ENCODE measurements around the gene CALD1.

The CALD1 gene

DNA sequence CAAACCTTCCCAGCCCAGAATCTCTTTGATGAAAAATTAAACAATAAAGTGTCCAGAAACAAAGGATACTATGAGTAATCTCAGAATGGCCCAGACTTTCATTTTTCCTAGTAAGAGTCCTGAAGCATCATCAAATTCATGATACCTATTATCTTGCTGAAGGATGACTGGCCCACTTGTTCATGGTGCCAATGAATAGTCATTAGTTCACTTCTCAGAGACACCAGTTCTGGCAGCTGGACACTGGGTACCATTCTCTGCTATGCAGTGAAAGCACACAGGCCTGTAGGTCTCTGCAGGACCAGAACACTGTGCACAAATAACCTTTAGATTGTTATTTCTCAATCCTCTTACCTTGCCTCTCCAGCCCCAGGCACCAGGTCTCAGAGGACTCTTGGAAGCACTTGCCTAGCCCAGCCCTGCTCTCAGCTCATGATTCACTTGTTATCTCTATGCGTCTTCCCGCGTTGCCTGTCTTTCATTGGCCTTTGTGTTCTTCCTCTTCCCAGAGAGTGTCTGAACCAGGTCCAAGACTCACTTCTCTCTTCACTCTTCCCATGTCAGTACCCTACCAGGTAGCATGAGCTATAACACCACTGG is 108.8 kb downstream of the CALD1 start:
- WGBS, result 77% methylated on average over 3 of the region's 3 CpGs
- H2AK5ac ChIP-seq (ENCODE audit: low read length, severe bottlenecking), result no peak overlapping the region
- DNase-seq, result no peak

DNA sequence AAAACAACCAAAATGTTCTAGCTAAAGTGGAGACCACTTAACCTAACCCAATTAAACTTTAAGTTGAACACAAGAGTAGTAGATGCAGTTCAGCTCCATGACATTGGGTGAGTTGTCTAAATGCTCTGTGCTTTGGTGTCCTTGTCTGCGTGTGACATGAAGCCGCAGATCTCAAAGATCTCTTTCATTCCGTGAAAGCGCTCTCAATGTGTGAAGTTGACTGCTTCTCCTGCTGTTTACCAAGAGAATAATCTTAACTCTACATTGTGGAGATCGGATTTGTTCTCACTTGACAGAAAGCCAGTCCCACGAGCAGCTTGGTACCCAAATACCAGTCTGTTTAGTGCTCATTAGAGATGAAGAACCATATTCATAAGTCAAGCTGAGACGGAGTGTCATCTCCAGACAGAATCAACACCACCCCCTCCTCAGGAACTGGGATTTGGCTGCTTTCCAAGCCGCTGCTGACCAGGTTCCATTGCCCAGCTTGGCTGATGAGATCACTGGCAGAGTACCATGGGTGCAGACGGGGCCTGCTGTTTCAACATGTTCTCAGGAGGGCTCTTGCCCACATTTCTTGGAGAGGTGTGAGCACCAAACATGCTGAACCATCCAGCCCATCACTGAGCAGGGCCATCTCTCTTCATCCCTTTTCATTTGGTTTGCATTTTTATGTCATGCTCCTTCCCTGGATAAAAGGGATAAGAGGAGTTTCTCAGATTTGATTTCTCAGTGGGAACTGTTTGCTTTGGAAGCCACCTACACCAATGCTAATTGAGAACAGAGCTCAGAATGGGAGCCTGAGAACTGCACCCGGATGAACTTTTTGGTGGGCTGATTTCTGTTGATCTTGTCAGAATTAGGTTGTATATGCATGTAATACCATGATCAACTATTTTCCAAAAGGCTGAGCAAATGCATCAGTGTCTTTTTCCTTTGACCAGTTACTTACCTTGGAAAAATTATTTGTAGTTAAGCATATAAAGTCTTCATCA is 111.1 kb downstream of the CALD1 start:
- no peak overlapping the region for H2BK15ac ChIP-seq (ENCODE audit: low read depth, poor library complexity, severe bottlenecking)
- H3K14ac ChIP-seq (ENCODE audit: low read length in 2 of 2), result no peak overlapping the region
- no peak overlapping the region for H2AK5ac ChIP-seq (ENCODE audit: low read length, severe bottlenecking)
- no peak overlapping the region for H3K23ac ChIP-seq (ENCODE audit: low read length in 2 of 2)
- peaks cover 20% of the 10 kb centered on the region for H3K79me1 ChIP-seq (replicated peaks; ENCODE audit: low read length, poor library complexity, severe bottlenecking)
- peaks cover 7 to 23% of the 10 kb centered on the region in 2 experiments for H3K36me3 ChIP-seq (ENCODE audit: control insufficient read depth in 1 of 2, insufficient read depth in 2 of 2, low read depth in 1 of 2, low read length in 2 of 2)
- no peaks in the 10 kb centered on the region for H3K27me3 ChIP-seq (ENCODE audit: control insufficient read depth in 1 of 2, insufficient read depth in 1 of 2, low read length in 2 of 2)
- H2BK5ac ChIP-seq (ENCODE audit: low read depth, low read length, poor library complexity, severe bottlenecking), result no peak overlapping the region
- H3K4me3 ChIP-seq (ENCODE audit: insufficient read depth in 1 of 2, low read depth in 1 of 2, low read length in 2 of 2), result peak overlapping the region in 1 of 2 experiments; percentile 81
- no peak overlapping the region for H3K4ac ChIP-seq (ENCODE audit: low read depth in 1 of 2, low read length in 2 of 2)
- H3K18ac ChIP-seq (ENCODE audit: low read depth in 1 of 2, low read length in 2 of 2), result peak overlapping the region in 1 of 2 experiments; percentile 3
- 84% methylated on average over 9 of the region's 10 CpGs for WGBS
- no peak overlapping the region for H4K8ac ChIP-seq (ENCODE audit: low read length)
- peak overlapping the region in 1 of 2 experiments; percentile 8 for H2BK12ac ChIP-seq (ENCODE audit: low read length in 2 of 2)
- H3K4me1 ChIP-seq (ENCODE audit: control insufficient read depth, insufficient read depth, low read depth, low read length), result peaks cover 14% of the 10 kb centered on the region
- no peak overlapping the region for H4K91ac ChIP-seq (ENCODE audit: low read length)
- no peak overlapping the region for H2AFZ ChIP-seq (ENCODE audit: low read depth, low read length)
- no peaks in the 10 kb centered on the region for H3K9me3 ChIP-seq (ENCODE audit: control insufficient read depth, low read length)
- peak overlapping the region; percentile 90 for H3K27ac ChIP-seq (ENCODE audit: low read length, poor library complexity, severe bottlenecking)
- no peak overlapping the region for H3K4me2 ChIP-seq (ENCODE audit: low read length, poor library complexity, severe bottlenecking)
- no peak for DNase-seq
- H3K9ac ChIP-seq (ENCODE audit: low read length), result peak overlapping the region; percentile 98
- H2BK120ac ChIP-seq (ENCODE audit: low read depth, low read length), result no peak overlapping the region

More for the DNA sequence above, 108.8 kb downstream of the CALD1 start:
- H2AFZ ChIP-seq (ENCODE audit: low read depth, low read length), result no peak overlapping the region
- H3K18ac ChIP-seq (ENCODE audit: low read depth in 1 of 2, low read length in 2 of 2), result peak overlapping the region in 1 of 2 experiments; percentile 37
- H4K91ac ChIP-seq (ENCODE audit: low read length), result no peak overlapping the region
- no peak overlapping the region for H4K8ac ChIP-seq (ENCODE audit: low read length)
- H3K36me3 ChIP-seq (ENCODE audit: control insufficient read depth in 1 of 2, insufficient read depth in 2 of 2, low read depth in 1 of 2, low read length in 2 of 2), result peaks cover 7 to 11% of the 10 kb centered on the region in 2 experiments
- H2BK120ac ChIP-seq (ENCODE audit: low read depth, low read length), result no peak overlapping the region
- H3K4me1 ChIP-seq (ENCODE audit: control insufficient read depth, insufficient read depth, low read depth, low read length), result peaks cover 17% of the 10 kb centered on the region
- no peak overlapping the region for H3K14ac ChIP-seq (ENCODE audit: low read length in 2 of 2)
- no peaks in the 10 kb centered on the region for H3K27me3 ChIP-seq (ENCODE audit: control insufficient read depth in 1 of 2, insufficient read depth in 1 of 2, low read length in 2 of 2)
- H3K4me2 ChIP-seq (ENCODE audit: low read length, poor library complexity, severe bottlenecking), result no peak overlapping the region
- no peak overlapping the region for H2BK15ac ChIP-seq (ENCODE audit: low read depth, poor library complexity, severe bottlenecking)
- H2BK5ac ChIP-seq (ENCODE audit: low read depth, low read length, poor library complexity, severe bottlenecking), result no peak overlapping the region
- H2BK12ac ChIP-seq (ENCODE audit: low read length in 2 of 2), result no peak overlapping the region
- no peaks in the 10 kb centered on the region for H3K9me3 ChIP-seq (ENCODE audit: control insufficient read depth, low read length)
- no peak overlapping the region for H3K9ac ChIP-seq (ENCODE audit: low read length)
- H3K79me1 ChIP-seq (replicated peaks; ENCODE audit: low read length, poor library complexity, severe bottlenecking), result peaks cover 26% of the 10 kb centered on the region
- peak overlapping the region in 1 of 2 experiments; percentile 54 for H3K23ac ChIP-seq (ENCODE audit: low read length in 2 of 2)
- no peak overlapping the region for H3K4ac ChIP-seq (ENCODE audit: low read depth in 1 of 2, low read length in 2 of 2)
- H3K27ac ChIP-seq (ENCODE audit: low read length, poor library complexity, severe bottlenecking), result no peak overlapping the region
- no peak overlapping the region for H3K4me3 ChIP-seq (ENCODE audit: insufficient read depth in 1 of 2, low read depth in 1 of 2, low read length in 2 of 2)

DNA sequence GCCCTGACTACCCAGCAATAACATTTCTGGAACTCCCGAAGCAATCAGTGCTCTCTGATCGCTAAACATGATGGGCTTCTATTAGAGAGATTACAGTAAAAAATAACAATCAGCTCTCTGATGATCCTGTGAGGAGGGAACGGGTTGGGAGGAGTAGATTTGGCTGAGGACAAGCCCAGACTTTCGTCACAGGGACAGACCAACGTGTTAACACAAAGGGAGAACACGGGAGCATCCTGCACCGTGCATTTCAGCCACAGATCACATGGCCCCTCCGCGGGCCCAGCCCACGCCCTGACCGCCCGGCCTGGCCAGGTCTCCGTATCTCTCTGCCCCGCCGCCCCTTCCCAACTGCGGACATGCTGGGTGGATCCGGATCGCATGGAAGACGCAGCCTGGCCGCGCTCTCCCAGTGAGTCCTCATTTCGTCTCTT is 111.8 kb downstream of the CALD1 start:
- H4K8ac ChIP-seq (ENCODE audit: low read length), result peak overlapping the region; percentile 94
- H3K27ac ChIP-seq (ENCODE audit: low read length, poor library complexity, severe bottlenecking), result peak overlapping the region; percentile 90
- H3K14ac ChIP-seq (ENCODE audit: low read length in 2 of 2), result peak overlapping the region in 1 of 2 experiments; percentile 56
- H4K91ac ChIP-seq (ENCODE audit: low read length), result peak overlapping the region; percentile 96
- H3K18ac ChIP-seq (ENCODE audit: low read depth in 1 of 2, low read length in 2 of 2), result peak overlapping the region; percentile 70 to 87
- peak overlapping the region; percentile 98 for H3K9ac ChIP-seq (ENCODE audit: low read length)
- H3K23ac ChIP-seq (ENCODE audit: low read length in 2 of 2), result no peak overlapping the region
- peak overlapping the region in 1 of 2 experiments; percentile 87 for H2BK12ac ChIP-seq (ENCODE audit: low read length in 2 of 2)
- peaks cover 23% of the 10 kb centered on the region for H3K79me1 ChIP-seq (replicated peaks; ENCODE audit: low read length, poor library complexity, severe bottlenecking)
- H2BK15ac ChIP-seq (ENCODE audit: low read depth, poor library complexity, severe bottlenecking), result peak overlapping the region; percentile 95
- peak overlapping the region; percentile 66 for H2BK120ac ChIP-seq (ENCODE audit: low read depth, low read length)
- H3K4ac ChIP-seq (ENCODE audit: low read depth in 1 of 2, low read length in 2 of 2), result peak overlapping the region; percentile 71 to 76
- no peak overlapping the region for H2AK5ac ChIP-seq (ENCODE audit: low read length, severe bottlenecking)
- H2BK5ac ChIP-seq (ENCODE audit: low read depth, low read length, poor library complexity, severe bottlenecking), result peak overlapping the region; percentile 89
- H3K9me3 ChIP-seq (ENCODE audit: control insufficient read depth, low read length), result peaks cover 7% of the 10 kb centered on the region
- peak overlapping the region; percentile 59 to 81 for H3K4me3 ChIP-seq (ENCODE audit: insufficient read depth in 1 of 2, low read depth in 1 of 2, low read length in 2 of 2)
- H3K36me3 ChIP-seq (ENCODE audit: control insufficient read depth in 1 of 2, insufficient read depth in 2 of 2, low read depth in 1 of 2, low read length in 2 of 2), result peaks cover 10 to 31% of the 10 kb centered on the region in 2 experiments
- 26% methylated on average over 14 of the region's 22 CpGs for WGBS
- H3K4me1 ChIP-seq (ENCODE audit: control insufficient read depth, insufficient read depth, low read depth, low read length), result peaks cover 14% of the 10 kb centered on the region
- no peaks in the 10 kb centered on the region for H3K27me3 ChIP-seq (ENCODE audit: control insufficient read depth in 1 of 2, insufficient read depth in 1 of 2, low read length in 2 of 2)
- peak overlapping the region; percentile 81 for H3K4me2 ChIP-seq (ENCODE audit: low read length, poor library complexity, severe bottlenecking)
- peak; percentile 88 for DNase-seq
- no peak overlapping the region for H2AFZ ChIP-seq (ENCODE audit: low read depth, low read length)
